Right lobe of liver (tissue), 4 donors: ENCODE data around the gene NR5A1.

Experiments used
- CTCF ChIP-seq, 4 donors: fragments of 200-600 bp in 3 of 4; fragments of 450-650 bp in 1 of 4; IDR thresholded peaks; one replicate each; pipeline versions ENCODE4 v1.5.1 to v1.8.0; 2016 to 2022; ENCODE audit warnings: antibody characterized with exemption in 4 of 4, mild to moderate bottlenecking in 2 of 4
- POLR2A ChIP-seq: fragments of 450-650 bp; IDR thresholded peaks from one replicate; pipeline ENCODE4 v1.6.1; 2017; ENCODE audit warnings: antibody characterized with exemption, mild to moderate bottlenecking
- donor health status: DM: no; HTN: no; CAD: no.
- donor health status: DM: no; HTN: no; CAD: no.
- donor health status: DM: no; HTN: yes; CAD: no.

GRCh38 chr9:124439086-124439485 lies 68.1 kb downstream of the NR5A1 start:
- no peak for TF ChIP-seq CTCF (IDR thresholded peaks at IDR 0.05)
- TF ChIP-seq POLR2A, result no peak
